GM21360 (cell line): ENCODE data around the gene VAMP1.

Source experiments
- ATAC-seq: cut with Tn5 transposase; IDR thresholded peaks from one replicate; pipeline ENCODE4 v1.9.1; 2021; ENCODE audit warnings: mild to moderate bottlenecking, moderate library complexity; ENCODE audit not compliant: unreplicated experiment

VAMP1 gene

GRCh38 chr12:6426882-6427671 is 43.4 kb downstream of the VAMP1 start:
- ATAC-seq, result peak; percentile 55

- no peak for ATAC-seq
Observed at GRCh38 chr12:6425590-6426531, 44.6 kb downstream of the VAMP1 start.

- ATAC-seq, result no peak
Observed at GRCh38 chr12:6424866-6425265, 45.6 kb downstream of the VAMP1 start.

- ATAC-seq, result no peak
Observed at GRCh38 chr12:6424008-6424347, 46.5 kb downstream of the VAMP1 start.

GRCh38 chr12:6423267-6424007 is 47.0 kb downstream of the VAMP1 start:
- ATAC-seq, result peak; percentile 44

GRCh38 chr12:6420364-6420763 is 50.1 kb downstream of the VAMP1 start:
- no peak for ATAC-seq

GRCh38 chr12:6418796-6419195 is 51.7 kb downstream of the VAMP1 start:
- ATAC-seq, result no peak

GRCh38 chr12:6416596-6416995 is 53.9 kb downstream of the VAMP1 start:
- ATAC-seq, result no peak
